T-helper 2 cell treated with Interferon-gamma antibody and Interleukin-4, amounts not matched to agents 100 ng/mL and 5 ng/mL, for 36 hours (primary cell): ENCODE results near the gene KCND3. TPM values are rescaled to one million over a fixed set of nuclear protein-coding genes. Genes with fewer than 3 reads are reported as not detected.

Experiments used
- intact Hi-C: fragments of 100-400 bp; cut with micrococcal nuclease; formaldehyde crosslinking; loops from one replicate; pipeline ENCODE4 v1.15.1; 2023
- total RNA-seq: library from RNA; stranded (reverse); gene quantifications from 2 replicates; pipeline ENCODE4 v1.2.3, GENCODE V29; 2022

The KCND3 gene
- total RNA-seq, 1 donor from 2014 or later = not detected

DNA sequence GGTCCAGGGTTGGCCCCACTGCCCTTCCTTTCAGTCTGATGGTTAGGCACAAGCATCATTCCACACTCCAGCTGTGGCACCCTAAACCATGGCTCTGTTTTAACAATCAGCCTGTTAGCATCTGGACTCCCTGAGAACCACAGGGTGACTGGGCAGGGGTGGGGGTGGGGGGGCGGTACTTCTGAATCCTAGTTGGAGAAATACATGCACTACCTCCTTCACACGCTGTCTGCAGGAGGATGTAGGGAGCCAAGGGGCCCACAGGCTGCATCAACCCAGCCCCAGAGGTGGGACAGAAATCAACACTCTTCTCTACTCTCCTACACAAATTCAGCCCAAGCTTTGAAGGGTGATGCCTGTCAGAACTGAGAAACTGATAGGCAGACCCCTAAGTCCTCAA lies 209.9 kb downstream of the KCND3 start:
- intact Hi-C loops = no loop called here

- intact Hi-C loops = no loop called here
These were observed 210.9 kb downstream of the KCND3 start for GRCh38 chr1:111778541-111779051.

DNA sequence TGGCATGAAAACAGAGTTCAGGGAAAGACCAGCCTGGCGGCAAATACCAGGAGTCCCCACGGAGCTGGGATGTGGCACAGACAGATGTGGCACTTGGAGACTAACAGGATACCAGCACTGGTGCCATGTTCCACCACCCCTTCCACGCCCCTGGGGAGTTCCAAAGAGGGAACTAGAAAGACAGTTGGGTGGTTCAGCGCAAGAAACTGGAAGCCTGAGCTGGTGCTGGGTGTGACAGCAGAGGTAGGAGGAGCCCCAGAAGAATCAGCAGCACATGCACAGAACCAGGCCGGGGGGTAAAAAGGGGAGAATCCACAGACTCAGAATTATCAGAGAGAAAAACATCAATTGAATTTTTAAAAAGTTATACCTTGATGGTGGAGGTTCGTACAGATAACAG lies 211.4 kb downstream of the KCND3 start:
- intact Hi-C loops = no loop called here

- intact Hi-C loops = no loop called here
These were observed 212.2 kb downstream of the KCND3 start for GRCh38 chr1:111777301-111777700.

DNA sequence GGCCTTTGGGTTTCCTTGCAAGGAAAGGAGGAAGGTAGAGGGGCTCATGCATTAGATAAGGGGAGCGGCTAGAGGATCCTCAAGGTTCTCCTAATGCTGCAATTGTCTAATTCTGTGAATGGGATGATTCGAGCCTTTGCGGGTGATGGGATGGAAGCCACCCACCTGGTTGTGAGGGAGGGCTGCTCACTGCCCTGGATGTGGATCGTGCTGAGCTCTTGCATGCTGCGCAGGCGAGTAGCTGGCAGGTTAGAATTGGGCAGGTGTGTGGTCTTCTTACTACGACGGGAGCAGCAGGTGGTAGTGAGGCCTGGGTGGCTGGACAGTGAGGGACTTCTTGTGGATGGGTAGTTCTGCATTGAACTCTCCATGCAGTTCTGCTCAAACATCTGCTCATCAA lies 212.6 kb downstream of the KCND3 start:
- intact Hi-C loops = no loop called here

- intact Hi-C loops = no loop called here
These were observed 213.1 kb downstream of the KCND3 start for GRCh38 chr1:111776391-111776790.

- intact Hi-C loops = no loop called here
These were observed 213.5 kb downstream of the KCND3 start for GRCh38 chr1:111775966-111776365.

DNA sequence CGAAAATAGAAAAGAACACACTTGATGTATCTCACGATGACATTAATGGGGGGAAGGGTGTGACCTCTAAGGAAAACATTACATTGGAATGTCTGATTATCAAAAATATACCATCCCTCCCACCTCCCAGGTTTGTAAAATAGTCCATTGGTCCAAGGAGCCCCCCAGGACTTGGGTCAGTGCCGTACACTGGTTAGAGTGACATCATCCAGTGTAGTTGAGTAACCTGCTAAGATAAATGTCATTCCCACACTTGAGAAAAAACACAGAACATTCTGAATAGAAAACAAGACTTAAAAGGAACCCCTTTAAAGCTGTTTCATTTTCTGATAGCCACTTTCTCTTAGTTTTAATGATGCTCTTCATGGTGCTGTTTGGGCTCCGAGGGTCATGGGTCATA lies 218.6 kb downstream of the KCND3 start:
- intact Hi-C loops = no loop called here

DNA sequence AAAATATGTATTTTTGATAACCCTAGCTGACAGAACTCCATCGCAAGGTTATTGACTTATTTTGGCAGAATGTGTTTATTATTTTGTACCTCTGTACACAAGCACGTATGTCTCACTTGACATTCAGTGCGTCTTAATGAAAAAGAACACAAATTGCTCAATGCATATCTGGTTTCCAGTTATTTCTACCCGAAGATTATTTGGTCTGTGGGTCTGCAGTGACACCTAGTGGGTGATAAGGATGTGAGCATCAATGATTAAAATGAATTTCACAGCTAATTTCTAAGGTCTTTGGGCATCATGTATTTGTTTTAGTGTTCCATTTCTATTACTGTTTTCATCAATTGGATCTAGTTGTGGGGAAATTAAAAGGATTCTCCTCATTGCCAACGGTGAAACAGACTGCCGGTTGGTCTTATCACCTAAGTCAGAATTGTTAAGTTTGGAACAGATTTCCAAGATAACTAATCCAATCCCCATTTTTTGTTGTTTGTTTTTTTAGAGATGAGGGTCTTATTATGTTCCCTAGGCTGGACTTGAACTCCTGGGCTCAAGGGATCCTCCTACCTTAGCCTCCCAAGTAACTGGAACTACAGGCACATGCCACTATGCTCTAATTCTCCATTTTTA lies 219.8 kb downstream of the KCND3 start:
- intact Hi-C loops = loop anchor here (1.0 kb wide), 1 partner anchor 54 kb away; no protein-coding TSS in a partner anchor

DNA sequence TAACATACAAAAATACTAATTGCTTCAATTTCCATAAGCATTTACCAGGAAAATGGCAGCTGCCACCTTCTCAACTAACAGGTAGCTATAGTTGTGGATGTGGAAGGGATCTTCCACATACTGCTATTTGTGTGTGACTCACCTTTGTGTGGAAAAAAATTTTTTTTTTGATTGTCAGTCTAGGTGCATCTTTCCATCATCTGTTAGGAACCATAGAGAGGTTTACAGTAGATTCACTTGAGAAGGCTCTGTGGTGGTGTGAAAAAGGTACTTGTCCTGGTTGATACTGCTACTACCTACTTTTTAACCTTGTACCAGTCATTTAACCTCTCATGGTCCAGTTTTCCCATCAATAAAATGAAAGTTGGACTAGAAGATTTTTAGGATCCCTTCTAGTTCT lies 220.8 kb downstream of the KCND3 start:
- intact Hi-C loops = loop anchor here (1.0 kb wide), 1 partner anchor 53 kb away; no protein-coding TSS in a partner anchor

GRCh38 chr1:111768023-111768422 lies 221.4 kb downstream of the KCND3 start:
- intact Hi-C loops = no loop called here

DNA sequence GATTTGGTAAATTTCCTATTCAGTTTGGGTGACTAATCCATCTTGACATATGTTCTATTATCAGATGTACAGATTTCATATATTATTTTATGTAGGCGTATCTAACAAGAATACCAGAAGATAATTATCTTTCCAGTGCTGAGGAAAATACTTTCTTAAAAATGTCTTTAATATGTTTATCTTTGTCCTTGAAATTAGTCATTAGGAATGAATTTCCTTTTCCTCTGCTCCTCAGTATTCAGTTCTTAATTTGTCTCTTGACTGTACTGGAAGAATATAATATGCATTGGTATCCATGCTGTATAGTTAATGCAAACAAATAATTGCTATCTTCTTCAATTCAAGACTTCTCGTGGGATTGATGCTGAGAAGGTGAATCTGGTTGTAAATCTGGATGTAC lies 227.1 kb downstream of the KCND3 start:
- intact Hi-C loops = no loop called here

- intact Hi-C loops = no loop called here
These were observed 227.8 kb downstream of the KCND3 start for GRCh38 chr1:111761717-111762116.

DNA sequence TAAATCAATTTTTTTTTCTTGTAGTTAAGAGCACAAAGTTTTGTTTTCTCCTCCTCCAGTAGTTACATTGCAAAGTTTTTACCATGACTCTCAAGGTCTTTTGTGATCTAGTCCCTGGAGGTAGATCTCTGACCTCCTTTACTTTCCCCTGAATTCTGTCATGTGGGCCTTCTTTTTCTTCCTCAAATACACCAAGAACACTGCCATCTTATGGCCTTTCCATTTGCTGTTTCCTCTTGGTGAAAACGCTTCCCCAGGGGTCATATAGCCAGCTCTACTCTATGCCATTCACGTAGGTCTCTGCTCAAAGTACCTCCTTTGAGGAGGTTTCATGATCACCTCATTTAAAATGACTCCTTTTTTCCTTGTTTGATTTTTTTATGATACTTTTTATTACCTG lies 231.1 kb downstream of the KCND3 start:
- intact Hi-C loops = loop anchor here (5.0 to 10.0 kb wide), 4 partner anchors 541 to 884 kb away; partner anchors contain the start of genes CD53 and LRIF1

- intact Hi-C loops = loop anchor here (5.0 to 10.0 kb wide), 4 partner anchors 539 to 881 kb away; partner anchors contain the start of genes CD53 and LRIF1
These were observed 233.3 kb downstream of the KCND3 start for GRCh38 chr1:111756124-111756513.

GRCh38 chr1:111755331-111756123 lies 233.9 kb downstream of the KCND3 start, which contains the start of gene DDX20:
Gene DDX20 (plus strand): TSS chr1:111755901. CDS start chr1:111755925, 24 bp downstream.
- intact Hi-C loops = loop anchor here (1.0 to 10.0 kb wide), 10 partner anchors 16 to 881 kb away; partner anchors contain the start of genes ATP5PB, CD53, INKA2 and LRIF1

DNA sequence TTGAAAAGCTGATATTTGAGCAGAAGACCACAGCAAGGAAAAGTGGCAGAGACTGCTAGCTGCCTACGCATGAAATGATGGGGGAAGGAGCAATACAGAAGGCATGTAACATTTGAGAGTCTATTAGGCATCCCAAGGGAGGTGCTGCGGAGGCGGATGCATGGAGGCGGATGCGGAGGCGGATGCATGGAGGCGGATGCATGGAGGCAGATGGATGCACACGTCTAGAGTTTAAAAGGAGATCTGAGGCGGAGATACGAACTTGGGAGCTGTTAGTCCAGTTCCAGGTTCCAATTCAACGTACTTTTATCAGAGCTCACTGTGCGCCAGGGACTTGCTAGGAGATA lies 234.5 kb downstream of the KCND3 start:
- intact Hi-C loops = loop anchor here (1.0 to 10.0 kb wide), 10 partner anchors 16 to 880 kb away; partner anchors contain the start of genes ATP5PB, CD53, INKA2 and LRIF1

DNA sequence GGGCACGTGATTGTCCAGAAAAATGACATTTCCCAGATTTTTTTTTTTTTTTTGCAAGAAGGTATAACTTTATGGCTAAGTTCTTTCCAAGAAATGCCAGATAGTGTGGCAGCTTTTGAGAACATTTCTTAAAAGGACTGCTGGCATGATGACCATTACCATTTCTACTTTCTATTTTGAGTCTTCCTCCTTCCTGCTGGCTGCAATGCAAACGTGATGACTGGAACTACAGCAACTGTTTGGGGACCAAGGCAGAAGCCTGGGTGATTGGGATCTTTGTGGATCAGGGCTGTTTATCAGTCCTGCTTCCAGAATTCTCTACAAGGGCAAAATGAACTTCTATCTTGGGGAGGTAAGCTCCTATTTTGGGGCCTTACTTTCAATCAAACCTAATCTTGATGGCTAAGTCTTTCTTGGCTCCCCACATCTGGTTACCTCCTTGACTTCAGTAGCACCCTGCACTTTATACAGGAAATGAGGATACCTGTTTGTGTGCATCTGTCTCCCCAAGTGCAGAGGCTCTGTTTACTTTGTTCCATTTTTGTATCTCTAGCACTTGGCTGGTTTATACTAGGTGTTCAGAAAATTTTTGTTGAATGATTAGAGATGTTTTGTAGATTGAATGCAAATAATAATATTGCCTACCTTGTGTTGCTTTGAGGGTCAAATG lies 237.4 kb downstream of the KCND3 start:
- intact Hi-C loops = loop anchor here (10.0 kb wide), 3 partner anchors 557 to 877 kb away; partner anchors contain the start of genes CD53 and LRIF1

DNA sequence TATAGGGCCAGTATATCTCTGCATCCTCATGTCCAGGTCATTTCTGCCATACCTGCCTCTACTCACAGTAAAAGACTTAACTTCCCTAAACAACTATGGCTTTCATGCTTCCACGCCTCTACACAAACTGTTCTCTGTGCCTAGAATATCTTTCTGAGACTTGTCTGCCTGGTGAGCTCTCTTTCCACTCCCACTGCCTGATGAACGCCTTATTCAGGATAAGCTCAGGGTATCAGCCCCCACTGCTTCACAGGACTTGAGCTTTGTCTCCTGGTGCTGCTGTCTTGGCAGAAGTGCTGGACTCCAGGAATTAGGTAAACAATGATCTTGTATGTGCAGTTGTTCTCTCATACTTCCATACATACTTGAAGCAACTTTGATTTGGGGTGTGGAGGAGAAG lies 238.6 kb downstream of the KCND3 start:
- intact Hi-C loops = loop anchor here (10.0 kb wide), 3 partner anchors 556 to 876 kb away; partner anchors contain the start of genes CD53 and LRIF1

GRCh38 chr1:111749628-111750027 lies 239.8 kb downstream of the KCND3 start:
- intact Hi-C loops = loop anchor here (10.0 kb wide), 3 partner anchors 555 to 875 kb away; partner anchors contain the start of genes CD53 and LRIF1

DNA sequence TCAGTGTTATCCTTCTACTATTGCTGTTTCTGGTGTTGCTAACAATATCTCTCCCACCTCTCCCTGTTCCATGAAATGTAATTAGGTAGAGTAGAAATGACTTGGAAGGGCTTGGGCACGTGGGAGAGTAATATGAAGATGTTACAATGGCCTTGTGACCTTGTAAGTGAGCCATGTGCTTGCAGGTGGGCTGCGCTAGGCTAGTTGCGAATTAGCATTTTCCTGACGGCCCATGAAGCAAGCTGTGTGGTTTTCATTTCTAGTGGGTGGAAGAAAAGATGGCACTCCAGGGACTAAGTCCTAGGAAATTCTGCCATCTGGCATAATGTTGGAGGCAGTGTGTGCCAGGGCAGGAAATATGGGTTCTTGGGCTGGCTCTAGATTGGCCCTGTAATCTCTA lies 241.5 kb downstream of the KCND3 start:
- intact Hi-C loops = loop anchor here (1.0 to 2.0 kb wide), 2 partner anchors 33 to 239 kb away; no protein-coding TSS in a partner anchor
